Measurements from ENCODE around the gene ZBTB43.

DNA sequence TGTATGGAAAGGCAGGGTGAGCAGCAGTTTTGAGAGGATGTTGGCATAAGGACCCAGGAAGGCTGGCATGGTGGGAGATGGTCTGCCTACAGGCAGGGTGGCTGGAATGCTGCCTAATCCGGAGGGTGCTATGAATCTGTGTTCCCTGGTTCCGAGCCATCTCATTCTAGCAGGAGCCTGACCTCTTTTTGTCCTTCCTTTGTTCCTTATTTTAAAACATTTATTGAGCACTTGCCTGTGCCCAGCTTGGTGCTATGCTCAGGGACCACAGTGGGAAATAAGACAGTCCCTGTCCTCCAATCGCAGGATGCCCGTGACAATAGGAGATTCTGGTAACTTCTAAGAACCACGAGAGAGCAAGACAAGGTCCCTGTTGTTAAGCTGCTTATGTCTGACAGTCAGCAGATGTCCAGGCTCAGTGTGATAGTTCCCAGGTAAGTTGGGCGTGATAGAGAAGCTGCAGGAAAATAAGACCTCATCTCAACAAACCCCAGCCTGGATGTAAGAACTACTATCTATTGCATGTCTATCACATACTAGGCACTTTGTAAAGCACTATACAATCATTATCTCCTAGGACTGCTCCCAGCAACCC lies 46.5 kb downstream of the ZBTB43 start:
- TF ChIP-seq, protein P1, sequence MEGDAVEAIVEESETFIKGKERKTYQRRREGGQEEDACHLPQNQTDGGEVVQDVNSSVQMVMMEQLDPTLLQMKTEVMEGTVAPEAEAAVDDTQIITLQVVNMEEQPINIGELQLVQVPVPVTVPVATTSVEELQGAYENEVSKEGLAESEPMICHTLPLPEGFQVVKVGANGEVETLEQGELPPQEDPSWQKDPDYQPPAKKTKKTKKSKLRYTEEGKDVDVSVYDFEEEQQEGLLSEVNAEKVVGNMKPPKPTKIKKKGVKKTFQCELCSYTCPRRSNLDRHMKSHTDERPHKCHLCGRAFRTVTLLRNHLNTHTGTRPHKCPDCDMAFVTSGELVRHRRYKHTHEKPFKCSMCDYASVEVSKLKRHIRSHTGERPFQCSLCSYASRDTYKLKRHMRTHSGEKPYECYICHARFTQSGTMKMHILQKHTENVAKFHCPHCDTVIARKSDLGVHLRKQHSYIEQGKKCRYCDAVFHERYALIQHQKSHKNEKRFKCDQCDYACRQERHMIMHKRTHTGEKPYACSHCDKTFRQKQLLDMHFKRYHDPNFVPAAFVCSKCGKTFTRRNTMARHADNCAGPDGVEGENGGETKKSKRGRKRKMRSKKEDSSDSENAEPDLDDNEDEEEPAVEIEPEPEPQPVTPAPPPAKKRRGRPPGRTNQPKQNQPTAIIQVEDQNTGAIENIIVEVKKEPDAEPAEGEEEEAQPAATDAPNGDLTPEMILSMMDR (IDR thresholded peaks at IDR 0.05; ENCODE audit: poor library complexity, severe bottlenecking) = no peak
- TF ChIP-seq, protein P2, sequence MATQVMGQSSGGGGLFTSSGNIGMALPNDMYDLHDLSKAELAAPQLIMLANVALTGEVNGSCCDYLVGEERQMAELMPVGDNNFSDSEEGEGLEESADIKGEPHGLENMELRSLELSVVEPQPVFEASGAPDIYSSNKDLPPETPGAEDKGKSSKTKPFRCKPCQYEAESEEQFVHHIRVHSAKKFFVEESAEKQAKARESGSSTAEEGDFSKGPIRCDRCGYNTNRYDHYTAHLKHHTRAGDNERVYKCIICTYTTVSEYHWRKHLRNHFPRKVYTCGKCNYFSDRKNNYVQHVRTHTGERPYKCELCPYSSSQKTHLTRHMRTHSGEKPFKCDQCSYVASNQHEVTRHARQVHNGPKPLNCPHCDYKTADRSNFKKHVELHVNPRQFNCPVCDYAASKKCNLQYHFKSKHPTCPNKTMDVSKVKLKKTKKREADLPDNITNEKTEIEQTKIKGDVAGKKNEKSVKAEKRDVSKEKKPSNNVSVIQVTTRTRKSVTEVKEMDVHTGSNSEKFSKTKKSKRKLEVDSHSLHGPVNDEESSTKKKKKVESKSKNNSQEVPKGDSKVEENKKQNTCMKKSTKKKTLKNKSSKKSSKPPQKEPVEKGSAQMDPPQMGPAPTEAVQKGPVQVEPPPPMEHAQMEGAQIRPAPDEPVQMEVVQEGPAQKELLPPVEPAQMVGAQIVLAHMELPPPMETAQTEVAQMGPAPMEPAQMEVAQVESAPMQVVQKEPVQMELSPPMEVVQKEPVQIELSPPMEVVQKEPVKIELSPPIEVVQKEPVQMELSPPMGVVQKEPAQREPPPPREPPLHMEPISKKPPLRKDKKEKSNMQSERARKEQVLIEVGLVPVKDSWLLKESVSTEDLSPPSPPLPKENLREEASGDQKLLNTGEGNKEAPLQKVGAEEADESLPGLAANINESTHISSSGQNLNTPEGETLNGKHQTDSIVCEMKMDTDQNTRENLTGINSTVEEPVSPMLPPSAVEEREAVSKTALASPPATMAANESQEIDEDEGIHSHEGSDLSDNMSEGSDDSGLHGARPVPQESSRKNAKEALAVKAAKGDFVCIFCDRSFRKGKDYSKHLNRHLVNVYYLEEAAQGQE (IDR thresholded peaks at IDR 0.05; ENCODE audit: borderline replicate concordance) = no peak

All from neural cell (in vitro differentiated cells).